Neural cell (in vitro differentiated cells): ENCODE measurements around the gene RNF133. TPM values are rescaled to one million over a fixed set of nuclear protein-coding genes. Genes with fewer than 3 reads are reported as not detected.
"Not testable (repeated sequence)": the region's sequence is repeated elsewhere in the genome, so short reads cannot be mapped to it uniquely, and the experiment has no call there.

Experiments used
- H2AFZ ChIP-seq: fragments of 200-600, 300-800 bp; sonication (generic), shearing (Covaris generic); 2 replicates; pipeline ENCODE4 v1.6.0; 2014; ENCODE audit warnings: low read depth, mild to moderate bottlenecking, antibody characterized with exemption, low read length, moderate library complexity
- H3F3A ChIP-seq: fragments of 200-600 bp; shearing (Covaris generic); 2 replicates; pipeline ENCODE4 v1.6.1; 2016; ENCODE audit warnings: mild to moderate bottlenecking, moderate library complexity, mixed read lengths, antibody characterized with exemption, low read length; ENCODE audit not compliant: insufficient read depth, poor library complexity, severe bottlenecking
- H3K27ac ChIP-seq: fragments of 200-600, 300-800 bp; sonication (generic), shearing (Covaris generic); 2 replicates; pipeline ENCODE4 v1.5.1; 2014; ENCODE audit warnings: mild to moderate bottlenecking, low read length, moderate library complexity
- H3K27me3 ChIP-seq: fragments of 300-800, 200-600 bp; sonication (generic), shearing (Covaris generic); 2 replicates; pipeline ENCODE4 v1.6.0; 2014; ENCODE audit warnings: mild to moderate bottlenecking, low read depth, low read length, moderate library complexity; ENCODE audit not compliant: insufficient read depth
- H3K36me3 ChIP-seq: fragments of 300-800, 200-600 bp; sonication (generic), shearing (Covaris generic); 2 replicates; pipeline ENCODE4 v1.5.1; 2014; ENCODE audit warnings: mild to moderate bottlenecking, antibody characterized with exemption, low read length, moderate library complexity; ENCODE audit not compliant: insufficient read depth
- H3K4me2 ChIP-seq: fragments of 300-800, 200-600 bp; sonication (generic), shearing (Covaris generic); 2 replicates; pipeline ENCODE4 v1.6.0; 2014; ENCODE audit warnings: mild to moderate bottlenecking, low read length
- H3K4me3 ChIP-seq: fragments of 300-800, 200-600 bp; sonication (generic), shearing (Covaris generic); 2 replicates; pipeline ENCODE4 v1.5.1; 2014; ENCODE audit warnings: mild to moderate bottlenecking, low read length, moderate library complexity
- H3K79me2 ChIP-seq: fragments of 200-600 bp; shearing (Covaris generic); replicated peaks from 2 replicates; pipeline ENCODE4 v1.6.0; 2014; ENCODE audit warnings: mild to moderate bottlenecking, low read length, moderate library complexity; ENCODE audit not compliant: insufficient read depth
- H3K9ac ChIP-seq: fragments of 300-800, 200-600 bp; sonication (generic), shearing (Covaris generic); 2 replicates; pipeline ENCODE4 v1.6.1; 2016; ENCODE audit warnings: mild to moderate bottlenecking, low read length, mixed read lengths
- H3K9me2 ChIP-seq: fragments of 200-600 bp; shearing (Covaris generic); 2 replicates; pipeline ENCODE4 v1.6.1; 2016; ENCODE audit warnings: mild to moderate bottlenecking, low read length, mixed read lengths; ENCODE audit not compliant: insufficient read depth
- H3K9me3 ChIP-seq: fragments of 200-600, 300-800 bp; sonication (generic), shearing (Covaris generic); 2 replicates; pipeline ENCODE4 v1.6.1; 2016; ENCODE audit warnings: mild to moderate bottlenecking, mixed run types, low read length, moderate library complexity, mixed read lengths
- H4K20me1 ChIP-seq: fragments of 200-600 bp; shearing (Covaris generic); 2 replicates; pipeline ENCODE4 v1.6.1; 2016; ENCODE audit warnings: mild to moderate bottlenecking, mixed run types; ENCODE audit not compliant: insufficient read depth
- EP300 ChIP-seq: fragments of 450-650 bp; conservative IDR thresholded peaks from 2 replicates; pipeline ENCODE4 v1.6.1; 2014; ENCODE audit warnings: antibody characterized with exemption, mild to moderate bottlenecking, moderate library complexity; ENCODE audit not compliant: poor library complexity, severe bottlenecking
- EZH2 ChIP-seq: fragments of 200-600, 300-800 bp; shearing (Covaris generic), sonication (generic); IDR thresholded peaks from 2 replicates; pipeline ENCODE4 v1.6.1; 2014; ENCODE audit warnings: antibody characterized with exemption, low read length, borderline replicate concordance, mild to moderate bottlenecking; ENCODE audit not compliant: insufficient read depth, poor library complexity, severe bottlenecking
- MXI1 ChIP-seq: fragments of 450-650 bp; conservative IDR thresholded peaks from 2 replicates; pipeline ENCODE4 v1.6.1; 2014; ENCODE audit warnings: antibody characterized with exemption, mild to moderate bottlenecking; ENCODE audit not compliant: poor library complexity, severe bottlenecking
- POLR2AphosphoS5 ChIP-seq: IDR thresholded peaks from 2 replicates; pipeline ENCODE4 v1.6.1; 2012
- RAD21 ChIP-seq: fragments of 450-650 bp; conservative IDR thresholded peaks from 2 replicates; pipeline ENCODE4 v1.6.1; 2014; ENCODE audit warnings: antibody characterized with exemption, mild to moderate bottlenecking, moderate library complexity
- SMC3 ChIP-seq: fragments of 450-650 bp; conservative IDR thresholded peaks from 2 replicates; pipeline ENCODE4 v1.6.1; 2014; ENCODE audit warnings: antibody characterized with exemption, mild to moderate bottlenecking, moderate library complexity; ENCODE audit not compliant: poor library complexity
- TAF1 ChIP-seq: IDR thresholded peaks from 2 replicates; pipeline ENCODE4 v1.6.1; 2012; ENCODE audit warnings: low read depth
- polyA plus RNA-seq: library from polyadenylated mRNA; depleted of rRNA; stranded (reverse); fragments of >200 nt; gene quantifications from 2 replicates; pipeline ENCODE4 v1.2.3, GENCODE V29; 2014
- TF ChIP-seq, protein P1 (sequence below): IDR thresholded peaks from 2 replicates; pipeline ENCODE4 v1.6.1; 2012; ENCODE audit warnings: borderline replicate concordance
- TF ChIP-seq, protein P2 (sequence below): fragments of 450-650 bp; IDR thresholded peaks from 2 replicates; pipeline ENCODE4 v1.5.1; 2014; ENCODE audit warnings: antibody characterized with exemption, mild to moderate bottlenecking, moderate library complexity; ENCODE audit not compliant: poor library complexity, severe bottlenecking

The RNF133 gene
- polyA plus RNA-seq, 1 donor from 2014 or later, result not detected

DNA sequence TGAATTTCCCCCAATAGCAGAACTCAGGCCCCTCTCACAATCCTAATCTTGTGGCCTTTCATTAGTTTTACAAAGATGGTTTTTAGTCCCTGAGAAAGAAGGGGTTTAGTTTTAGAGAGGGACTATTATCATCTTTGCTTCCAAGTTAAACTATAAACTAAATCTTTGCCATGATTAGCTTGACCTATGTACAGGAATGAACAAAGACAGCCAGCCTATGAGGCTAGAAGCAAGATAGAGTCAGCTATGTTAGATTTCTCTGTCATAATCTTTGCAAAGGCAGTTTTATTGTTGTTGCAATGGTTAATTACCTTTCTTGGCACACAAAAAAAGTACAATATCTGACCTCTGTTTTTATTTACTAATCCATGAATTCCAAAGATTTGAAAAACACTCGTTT, 19.1 kb downstream of the RNF133 start:
- Histone ChIP-seq H3K79me2 (no peaks in the 10 kb centered on the region), H3K9me3 (no peaks in the 10 kb centered on the region), H3K9me2 (no peaks in the 10 kb centered on the region), H3K27ac (no peak overlapping the region), H3K36me3 (no peaks in the 10 kb centered on the region), H3K9ac (no peak overlapping the region), H4K20me1 (no peaks in the 10 kb centered on the region), H3F3A (no peaks in the 10 kb centered on the region), H3K4me2 (no peak overlapping the region), H2AFZ (no peak overlapping the region), H3K27me3 (no peaks in the 10 kb centered on the region), H3K4me3 (no peak overlapping the region)
- no peak for TF ChIP-seq POLR2AphosphoS5
- TF ChIP-seq SMC3, result no peak
- TF ChIP-seq, protein P1, sequence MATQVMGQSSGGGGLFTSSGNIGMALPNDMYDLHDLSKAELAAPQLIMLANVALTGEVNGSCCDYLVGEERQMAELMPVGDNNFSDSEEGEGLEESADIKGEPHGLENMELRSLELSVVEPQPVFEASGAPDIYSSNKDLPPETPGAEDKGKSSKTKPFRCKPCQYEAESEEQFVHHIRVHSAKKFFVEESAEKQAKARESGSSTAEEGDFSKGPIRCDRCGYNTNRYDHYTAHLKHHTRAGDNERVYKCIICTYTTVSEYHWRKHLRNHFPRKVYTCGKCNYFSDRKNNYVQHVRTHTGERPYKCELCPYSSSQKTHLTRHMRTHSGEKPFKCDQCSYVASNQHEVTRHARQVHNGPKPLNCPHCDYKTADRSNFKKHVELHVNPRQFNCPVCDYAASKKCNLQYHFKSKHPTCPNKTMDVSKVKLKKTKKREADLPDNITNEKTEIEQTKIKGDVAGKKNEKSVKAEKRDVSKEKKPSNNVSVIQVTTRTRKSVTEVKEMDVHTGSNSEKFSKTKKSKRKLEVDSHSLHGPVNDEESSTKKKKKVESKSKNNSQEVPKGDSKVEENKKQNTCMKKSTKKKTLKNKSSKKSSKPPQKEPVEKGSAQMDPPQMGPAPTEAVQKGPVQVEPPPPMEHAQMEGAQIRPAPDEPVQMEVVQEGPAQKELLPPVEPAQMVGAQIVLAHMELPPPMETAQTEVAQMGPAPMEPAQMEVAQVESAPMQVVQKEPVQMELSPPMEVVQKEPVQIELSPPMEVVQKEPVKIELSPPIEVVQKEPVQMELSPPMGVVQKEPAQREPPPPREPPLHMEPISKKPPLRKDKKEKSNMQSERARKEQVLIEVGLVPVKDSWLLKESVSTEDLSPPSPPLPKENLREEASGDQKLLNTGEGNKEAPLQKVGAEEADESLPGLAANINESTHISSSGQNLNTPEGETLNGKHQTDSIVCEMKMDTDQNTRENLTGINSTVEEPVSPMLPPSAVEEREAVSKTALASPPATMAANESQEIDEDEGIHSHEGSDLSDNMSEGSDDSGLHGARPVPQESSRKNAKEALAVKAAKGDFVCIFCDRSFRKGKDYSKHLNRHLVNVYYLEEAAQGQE, result no peak
- TF ChIP-seq TAF1, result no peak
- no peak for TF ChIP-seq MXI1
- no peak for TF ChIP-seq EP300
- TF ChIP-seq EZH2, result no peak
- TF ChIP-seq RAD21, result no peak
- TF ChIP-seq, protein P2, sequence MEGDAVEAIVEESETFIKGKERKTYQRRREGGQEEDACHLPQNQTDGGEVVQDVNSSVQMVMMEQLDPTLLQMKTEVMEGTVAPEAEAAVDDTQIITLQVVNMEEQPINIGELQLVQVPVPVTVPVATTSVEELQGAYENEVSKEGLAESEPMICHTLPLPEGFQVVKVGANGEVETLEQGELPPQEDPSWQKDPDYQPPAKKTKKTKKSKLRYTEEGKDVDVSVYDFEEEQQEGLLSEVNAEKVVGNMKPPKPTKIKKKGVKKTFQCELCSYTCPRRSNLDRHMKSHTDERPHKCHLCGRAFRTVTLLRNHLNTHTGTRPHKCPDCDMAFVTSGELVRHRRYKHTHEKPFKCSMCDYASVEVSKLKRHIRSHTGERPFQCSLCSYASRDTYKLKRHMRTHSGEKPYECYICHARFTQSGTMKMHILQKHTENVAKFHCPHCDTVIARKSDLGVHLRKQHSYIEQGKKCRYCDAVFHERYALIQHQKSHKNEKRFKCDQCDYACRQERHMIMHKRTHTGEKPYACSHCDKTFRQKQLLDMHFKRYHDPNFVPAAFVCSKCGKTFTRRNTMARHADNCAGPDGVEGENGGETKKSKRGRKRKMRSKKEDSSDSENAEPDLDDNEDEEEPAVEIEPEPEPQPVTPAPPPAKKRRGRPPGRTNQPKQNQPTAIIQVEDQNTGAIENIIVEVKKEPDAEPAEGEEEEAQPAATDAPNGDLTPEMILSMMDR, result no peak

DNA sequence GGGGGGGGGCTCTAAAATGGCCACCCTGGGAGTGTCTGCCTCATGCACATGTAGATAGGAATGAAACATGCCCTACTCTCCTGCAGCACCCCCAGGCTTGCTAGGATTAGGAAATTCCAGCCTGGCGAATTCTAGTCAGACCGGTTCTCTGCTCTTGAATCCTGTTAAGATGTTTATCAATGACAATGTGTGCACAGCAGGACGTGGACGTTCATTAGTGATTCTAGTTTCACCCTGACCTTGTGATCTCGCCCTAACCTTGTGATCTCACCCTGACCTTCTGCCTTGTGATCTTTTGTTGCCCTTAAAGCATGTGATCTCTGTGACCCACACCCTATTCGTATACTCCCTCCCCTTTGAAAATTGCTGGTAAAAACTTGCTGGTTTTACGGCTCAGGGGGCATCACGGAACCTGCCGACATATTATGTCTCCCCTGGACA, 19.6 kb downstream of the RNF133 start:
- H3K9ac ChIP-seq, H3K4me3 ChIP-seq, H3K27ac ChIP-seq, H2AFZ ChIP-seq, H3K36me3 ChIP-seq, H3K9me3 ChIP-seq, H3F3A ChIP-seq, H3K4me2 ChIP-seq, H4K20me1 ChIP-seq, H3K79me2 ChIP-seq, H3K9me2 ChIP-seq, H3K27me3 ChIP-seq: not testable (repeated sequence)

DNA sequence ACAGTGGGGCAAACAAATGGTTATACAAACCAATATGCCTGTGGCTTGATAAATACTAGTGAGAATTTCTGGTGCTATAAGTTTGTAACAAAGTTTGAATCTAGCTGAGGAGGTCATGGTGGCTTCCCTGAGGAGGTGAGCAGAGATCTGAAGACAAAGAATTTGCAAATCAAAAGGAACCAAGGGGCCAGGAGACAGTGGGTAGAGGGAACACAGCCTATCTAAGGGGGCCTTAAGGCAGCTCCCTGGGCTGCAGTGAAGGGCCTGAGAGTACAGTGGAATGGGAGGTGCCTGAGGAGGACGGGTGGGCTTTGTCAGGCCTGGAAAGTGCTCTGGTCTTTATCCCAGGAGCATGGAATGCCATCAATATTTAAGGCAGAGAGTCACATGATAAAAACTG, 21.8 kb downstream of the RNF133 start:
- Histone ChIP-seq H3K9ac (no peak overlapping the region), H3K4me3 (no peak overlapping the region), H3K27ac (no peak overlapping the region), H3K36me3 (no peaks in the 10 kb centered on the region), H3K79me2 (no peaks in the 10 kb centered on the region), H3K27me3 (no peaks in the 10 kb centered on the region), H3K9me3 (no peaks in the 10 kb centered on the region), H3K9me2 (no peaks in the 10 kb centered on the region), H3K4me2 (no peak overlapping the region), H2AFZ (no peak overlapping the region), H3F3A (no peaks in the 10 kb centered on the region), H4K20me1 (no peaks in the 10 kb centered on the region)
- TF ChIP-seq SMC3, result no peak
- no peak for TF ChIP-seq POLR2AphosphoS5
- no peak for TF ChIP-seq TAF1
- no peak for TF ChIP-seq RAD21
- TF ChIP-seq, protein P2, result no peak
- TF ChIP-seq MXI1, result no peak
- TF ChIP-seq, protein P1, result no peak
- TF ChIP-seq EP300, result no peak
- TF ChIP-seq EZH2, result no peak
